GM21576 (cell line): ENCODE results near the gene CEACAM4.
"Not testable (repeated sequence)": the region's sequence is repeated elsewhere in the genome, so short reads cannot be mapped to it uniquely, and the experiment has no call there.

Experiments used
- ATAC-seq: cut with Tn5 transposase; IDR thresholded peaks from one replicate; pipeline ENCODE4 v1.9.1; 2021; ENCODE audit warnings: mild to moderate bottlenecking, moderate library complexity; ENCODE audit not compliant: unreplicated experiment

The CEACAM4 gene

DNA sequence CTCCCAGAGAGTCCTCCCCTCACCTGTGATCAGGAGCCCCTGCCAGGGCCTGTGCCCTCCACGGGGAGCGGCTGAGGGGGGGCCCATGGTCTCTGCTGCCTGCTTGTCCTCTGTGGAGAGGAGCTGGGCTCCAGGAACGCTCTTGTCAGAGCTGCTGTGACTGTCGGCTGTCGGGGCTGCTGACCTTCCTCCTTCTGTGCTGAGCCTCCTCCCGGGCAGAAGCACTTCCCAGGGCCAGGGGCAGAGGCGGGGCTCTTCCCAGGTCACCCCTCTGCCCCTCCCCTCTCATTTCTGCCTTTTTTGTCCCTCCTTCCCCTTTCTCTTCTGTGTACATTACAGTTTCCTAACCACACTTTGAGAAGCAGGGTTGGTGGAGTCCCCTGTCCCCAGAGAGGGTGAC is at the start of gene CEACAM4:
Gene CEACAM4 (minus strand): TSS at position 198 of the 400 bp plus-strand sequence. CDS start 111 bp downstream, at position 87.
- no peak for ATAC-seq

DNA sequence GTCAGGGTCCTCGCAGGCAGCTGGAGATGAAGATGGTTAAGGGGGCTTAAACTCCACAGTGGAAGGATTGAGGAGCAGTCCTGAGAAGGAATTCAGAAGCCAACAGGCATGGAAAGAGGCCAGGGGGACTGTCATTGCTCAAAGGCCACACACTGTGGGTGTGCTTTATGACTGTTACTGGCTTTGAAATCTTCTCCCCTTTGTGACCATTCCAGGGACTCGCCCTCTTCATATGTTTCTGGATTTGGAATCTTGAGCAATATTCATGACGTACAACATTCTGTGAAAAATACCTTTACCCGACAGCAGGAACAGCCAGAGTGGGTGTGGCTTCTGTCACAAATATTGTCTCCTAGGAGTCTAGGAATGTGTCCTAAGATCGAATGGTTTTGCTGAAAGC is 44.6 kb upstream of the CEACAM4 start:
- ATAC-seq: no peak

DNA sequence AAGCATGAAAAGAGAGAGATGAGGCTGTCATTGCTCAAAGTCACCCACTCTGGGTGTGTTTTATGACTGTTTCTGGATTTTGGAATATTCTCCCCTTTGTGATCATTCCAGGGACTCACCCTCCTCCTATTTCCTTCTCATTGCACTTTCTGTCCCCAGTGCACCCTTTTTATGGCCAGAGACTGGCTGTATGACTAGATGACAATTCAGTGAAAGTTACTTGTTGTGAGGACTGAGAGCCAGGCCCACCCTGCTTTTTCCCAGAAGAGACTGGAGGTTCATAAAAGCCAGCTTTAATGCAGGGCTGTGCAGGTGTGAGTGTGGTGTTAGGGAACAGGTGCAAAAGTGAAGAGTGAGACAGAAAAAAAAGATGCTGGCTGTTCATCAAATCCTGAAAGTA is 43.9 kb upstream of the CEACAM4 start:
- ATAC-seq: no peak

DNA sequence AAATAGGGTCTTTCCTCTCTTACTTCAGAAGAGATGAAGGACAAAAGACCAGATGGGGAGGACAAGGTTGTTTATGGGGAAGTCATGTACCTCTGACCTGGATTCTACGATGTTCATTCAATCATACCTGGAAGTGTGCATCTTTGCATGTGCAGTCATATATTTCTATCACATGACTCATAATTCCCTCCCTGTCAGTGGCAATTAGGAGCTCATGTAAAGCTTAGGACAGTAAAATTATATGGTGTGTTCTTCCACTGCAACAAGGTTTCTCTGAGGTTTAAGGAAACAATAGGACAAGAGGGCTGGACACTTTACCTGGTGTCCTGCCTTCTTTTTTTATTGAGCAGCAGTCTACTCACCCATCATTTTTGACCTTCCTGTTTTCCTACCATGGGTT is 41.4 kb upstream of the CEACAM4 start:
- no peak for ATAC-seq

DNA sequence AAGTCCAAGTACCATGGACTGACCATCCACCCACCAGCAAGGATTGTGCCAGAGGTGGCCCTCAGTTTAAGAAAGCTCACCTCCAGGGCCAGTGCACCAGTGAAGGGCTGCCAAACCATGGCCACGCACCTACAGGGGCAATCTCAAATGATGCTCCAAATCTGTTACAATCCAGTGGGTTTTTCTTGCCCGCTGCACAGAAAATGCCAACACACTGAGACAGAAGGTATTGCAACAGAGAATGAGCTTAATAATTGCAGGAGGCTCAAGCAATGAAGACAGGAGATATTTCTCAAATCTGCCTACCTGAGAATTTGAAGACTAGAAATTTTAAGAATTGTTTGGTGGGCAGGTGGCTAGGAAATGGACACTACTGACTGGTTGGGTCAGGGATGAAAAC is 39.2 kb upstream of the CEACAM4 start:
- ATAC-seq: no peak

DNA sequence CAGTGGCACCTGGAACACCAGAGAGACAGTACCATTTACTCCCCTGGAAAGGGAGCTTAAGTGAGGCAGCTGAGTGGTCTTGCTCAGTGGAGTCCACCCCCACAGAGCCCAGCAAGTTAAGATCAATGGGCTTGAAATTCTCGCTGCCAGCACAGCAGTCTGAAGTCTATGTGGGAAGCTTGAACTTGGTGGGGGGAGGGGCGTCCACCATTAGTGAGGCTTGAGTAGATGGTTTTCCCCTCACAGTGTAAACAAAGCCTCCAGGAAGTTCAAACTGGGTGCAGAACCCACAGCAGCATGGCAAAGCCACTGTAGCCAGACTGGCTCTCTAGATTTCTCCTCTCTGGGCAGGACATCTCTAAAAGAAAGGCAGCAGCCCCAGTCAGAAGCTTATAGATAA is 30.3 kb upstream of the CEACAM4 start:
- no peak for ATAC-seq

DNA sequence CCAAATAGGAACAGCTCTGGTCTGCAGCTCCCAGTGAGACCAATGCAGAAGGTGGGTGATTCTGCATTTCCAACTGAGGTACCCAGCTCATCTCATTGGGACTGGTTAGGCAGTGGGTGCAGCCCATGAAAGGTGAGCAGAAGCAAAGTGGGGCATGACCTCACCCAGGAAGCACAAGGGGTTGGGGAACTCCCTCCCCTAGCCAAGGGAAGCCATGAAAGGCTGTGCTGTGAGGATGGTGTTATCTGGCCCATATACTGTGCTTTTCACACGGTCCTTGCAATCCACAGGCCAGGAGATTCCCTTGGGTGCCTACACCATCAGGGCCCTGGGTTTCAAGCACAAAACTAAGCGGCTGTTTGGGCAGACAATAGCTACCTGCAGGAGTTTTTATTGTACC is 29.9 kb upstream of the CEACAM4 start:
- not testable (repeated sequence) for ATAC-seq

DNA sequence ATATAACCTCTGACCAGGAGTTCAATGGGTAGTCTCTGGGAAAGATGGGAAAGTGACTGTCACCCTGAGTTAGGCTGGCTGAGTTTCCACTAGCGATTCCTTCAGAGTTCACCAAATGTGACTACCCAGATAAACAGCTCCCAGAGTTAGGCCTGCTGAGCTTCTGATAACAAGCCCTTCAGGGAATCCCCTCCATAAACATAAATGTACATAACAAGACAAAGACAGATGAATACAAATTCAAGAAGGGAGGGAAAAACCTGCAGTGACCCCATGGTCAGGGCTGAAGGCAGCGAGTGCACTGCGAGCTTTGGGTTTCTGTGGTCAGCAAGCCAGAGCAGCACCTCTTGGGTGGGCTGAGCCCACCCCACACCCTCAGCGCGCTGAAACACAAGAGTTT is 25.4 kb upstream of the CEACAM4 start:
- ATAC-seq: no peak

DNA sequence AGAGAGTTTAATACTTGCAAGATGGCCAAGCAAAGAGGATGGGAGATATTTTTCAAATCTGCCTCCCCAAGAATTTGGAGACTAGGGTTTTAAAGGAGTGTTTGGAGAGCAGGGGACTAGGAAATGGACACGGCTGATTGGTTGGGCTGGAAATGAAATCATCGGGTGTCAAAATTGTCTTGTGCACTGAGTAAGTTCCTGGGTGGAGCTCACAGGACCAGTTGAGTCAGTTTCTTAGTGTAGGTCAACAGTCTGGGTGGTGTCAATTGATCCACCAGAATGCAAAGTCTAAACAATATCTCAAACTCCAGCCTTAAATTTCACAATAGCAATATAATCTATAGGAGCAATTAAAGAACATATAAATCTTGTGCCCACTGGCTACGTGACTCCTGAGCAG is 23.0 kb upstream of the CEACAM4 start:
- no peak for ATAC-seq

DNA sequence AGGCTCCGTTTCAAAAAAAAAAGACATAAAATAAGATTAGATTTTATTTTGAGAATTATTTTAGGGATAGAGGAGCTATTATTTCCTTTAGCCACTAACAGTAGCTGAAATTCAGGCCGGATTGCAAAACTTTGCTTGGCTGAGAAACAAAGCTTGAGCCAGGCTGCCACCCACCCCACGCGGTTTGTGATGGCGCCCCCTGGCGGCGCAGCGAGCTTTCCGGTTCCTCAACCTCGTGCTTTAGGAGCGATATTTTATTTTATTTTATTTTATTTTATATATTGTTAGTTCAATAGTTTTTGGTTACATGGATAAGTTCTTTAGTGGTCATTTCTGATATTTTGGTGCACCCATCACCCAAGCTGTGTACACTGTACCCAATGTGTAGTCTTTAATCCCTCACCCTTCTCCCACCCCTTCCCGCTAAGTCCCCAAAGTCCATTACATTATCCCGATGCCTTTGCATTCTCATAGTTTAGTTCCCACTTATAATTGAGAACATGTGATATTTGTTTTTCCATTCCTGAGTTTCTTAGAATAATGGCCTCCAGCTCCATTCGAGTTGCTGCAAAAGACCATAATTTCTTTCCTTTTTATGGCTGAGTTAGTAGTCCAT is 19.8 kb upstream of the CEACAM4 start:
- no peak for ATAC-seq

DNA sequence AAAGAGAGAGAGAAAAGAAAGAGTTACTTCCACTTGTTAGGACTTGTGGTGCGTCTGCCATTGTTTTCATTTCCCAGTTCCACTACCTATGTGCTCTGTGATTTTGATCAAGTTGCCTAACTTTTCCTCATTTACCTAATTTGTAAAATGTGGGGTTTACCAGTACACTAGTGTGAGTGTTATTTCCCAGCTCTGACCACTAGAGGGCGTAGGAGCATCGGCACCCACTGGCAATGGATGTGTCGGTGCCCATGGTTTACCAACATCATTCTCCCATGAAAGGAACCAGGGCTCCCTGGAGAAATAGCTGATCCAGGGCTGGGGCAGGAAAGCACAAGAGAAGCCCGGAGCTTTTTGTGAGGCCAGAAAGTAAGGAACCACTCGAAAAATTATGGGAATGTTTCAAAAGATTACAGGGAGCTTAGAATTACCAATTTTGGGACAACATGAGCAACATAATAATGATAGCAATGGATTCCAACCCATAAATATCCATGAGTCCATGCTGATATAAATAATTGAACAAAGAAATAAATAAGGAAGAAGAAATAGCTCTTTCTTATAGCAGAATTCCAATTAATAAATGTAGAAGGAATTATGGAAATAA is 15.1 kb upstream of the CEACAM4 start:
- no peak for ATAC-seq

DNA sequence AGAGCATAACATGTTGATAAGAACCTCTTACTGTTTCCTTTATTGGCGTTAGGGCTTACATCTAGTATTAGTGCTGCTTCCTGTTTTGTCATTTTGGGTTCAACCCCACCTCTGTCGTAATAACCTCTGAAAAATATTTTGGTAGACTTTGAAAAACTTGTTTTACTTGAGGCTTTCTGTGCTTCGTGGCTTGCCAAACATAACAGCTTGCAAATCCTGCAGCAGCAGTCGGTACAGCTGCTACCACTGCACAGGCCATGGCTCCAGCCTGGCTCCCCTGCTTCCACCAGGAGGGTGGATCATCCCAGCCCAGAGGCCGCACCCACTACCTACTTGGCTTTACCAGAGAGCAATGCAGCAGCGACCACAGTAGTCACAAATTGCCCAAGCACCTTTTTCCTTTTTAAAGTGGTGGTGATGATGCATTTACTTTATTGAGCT is 11.8 kb upstream of the CEACAM4 start:
- no peak for ATAC-seq

DNA sequence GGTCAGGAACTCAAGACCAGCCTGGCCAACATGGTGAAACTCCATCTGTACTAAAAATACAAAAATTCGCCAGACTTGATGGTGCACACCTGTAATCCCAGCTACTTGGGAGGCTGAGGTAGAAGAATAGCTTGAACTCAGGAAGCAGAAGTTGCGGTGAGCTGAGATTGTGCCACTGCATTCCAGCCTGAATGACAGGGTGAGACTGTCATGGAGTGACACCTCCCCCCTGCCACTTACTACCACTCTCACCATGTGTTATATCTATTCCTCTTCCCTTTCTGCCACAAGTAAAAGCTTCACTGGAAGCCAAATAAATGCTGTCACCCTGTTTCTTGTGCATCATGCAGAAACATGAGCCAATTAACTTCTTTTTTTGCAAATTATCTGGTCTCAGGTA is 10.6 kb upstream of the CEACAM4 start:
- no peak for ATAC-seq

DNA sequence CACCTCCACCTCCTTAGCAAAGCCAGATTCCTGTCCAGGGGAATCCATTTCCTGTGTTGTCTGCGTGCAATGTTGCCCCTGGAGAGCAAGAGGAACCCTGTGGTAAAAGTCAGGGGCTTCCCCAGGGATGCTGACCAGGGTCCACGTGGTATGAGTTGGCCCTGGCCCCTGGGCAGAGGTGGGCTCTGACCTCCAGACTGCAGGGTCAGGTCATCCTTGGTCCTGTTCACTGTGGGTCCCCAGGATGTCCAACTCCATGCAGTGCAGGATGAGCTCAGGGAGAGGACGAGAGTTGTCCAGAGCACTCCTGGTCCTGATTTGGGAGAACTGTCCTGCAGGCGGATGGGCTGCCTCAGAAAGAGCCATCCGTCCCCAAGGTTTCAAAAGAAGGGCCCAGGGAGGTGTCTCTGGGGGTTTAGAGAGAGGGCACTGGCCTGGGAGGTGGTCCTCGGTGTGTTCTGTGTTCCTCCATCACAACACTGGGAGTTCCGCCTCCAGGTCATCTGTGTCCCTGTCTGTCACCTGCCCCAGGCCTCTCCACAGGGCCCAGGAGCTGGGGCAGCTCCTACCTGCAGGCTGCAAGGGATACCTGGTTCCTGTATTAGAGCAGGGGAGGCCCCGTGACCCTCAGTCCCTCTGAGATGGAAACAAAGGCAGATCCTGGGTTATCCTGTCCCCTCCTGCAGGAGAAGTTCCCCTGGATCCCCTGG is 1.2 kb upstream of the CEACAM4 start:
- ATAC-seq: no peak

DNA sequence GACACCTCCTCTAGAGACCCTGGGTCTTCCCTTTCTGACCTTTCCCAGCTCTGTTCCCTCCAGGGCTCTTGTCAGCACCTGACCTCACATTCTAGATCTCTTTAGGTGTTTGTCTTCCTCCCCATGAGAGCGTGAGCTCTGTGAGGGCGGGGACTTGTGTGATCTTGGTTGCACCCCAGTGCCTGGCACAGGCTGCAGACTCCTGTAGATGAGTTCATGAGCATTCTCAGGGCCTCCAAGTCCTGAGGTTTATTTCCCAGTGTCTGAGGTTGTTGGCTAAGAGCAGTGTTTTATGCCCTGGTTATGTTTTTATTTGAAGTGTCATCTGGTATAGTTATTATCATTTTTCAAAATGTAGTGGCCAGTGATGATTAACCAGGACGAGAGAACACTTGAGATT is 596 bp downstream of the CEACAM4 start:
- no peak for ATAC-seq

DNA sequence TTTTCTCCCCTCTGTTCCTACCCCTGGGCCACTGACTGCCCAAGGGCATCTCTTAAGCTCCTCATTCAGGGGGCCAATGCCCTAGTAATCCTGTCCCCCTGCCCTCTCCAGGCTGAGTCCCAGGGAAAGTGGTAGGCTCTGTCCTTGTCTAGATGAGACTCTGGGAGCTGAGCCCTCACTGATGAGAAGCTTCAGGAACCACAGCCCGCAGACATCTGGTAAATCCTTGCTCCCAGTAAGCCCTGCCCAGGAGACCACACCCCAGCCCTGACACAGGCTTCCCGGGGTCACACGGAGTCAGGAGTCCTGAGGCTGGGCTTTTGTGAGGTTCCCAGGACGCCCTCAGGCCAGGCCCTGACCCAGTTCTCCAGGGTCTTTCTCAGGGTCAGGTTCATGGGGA is 1.9 kb downstream of the CEACAM4 start:
- ATAC-seq: no peak

DNA sequence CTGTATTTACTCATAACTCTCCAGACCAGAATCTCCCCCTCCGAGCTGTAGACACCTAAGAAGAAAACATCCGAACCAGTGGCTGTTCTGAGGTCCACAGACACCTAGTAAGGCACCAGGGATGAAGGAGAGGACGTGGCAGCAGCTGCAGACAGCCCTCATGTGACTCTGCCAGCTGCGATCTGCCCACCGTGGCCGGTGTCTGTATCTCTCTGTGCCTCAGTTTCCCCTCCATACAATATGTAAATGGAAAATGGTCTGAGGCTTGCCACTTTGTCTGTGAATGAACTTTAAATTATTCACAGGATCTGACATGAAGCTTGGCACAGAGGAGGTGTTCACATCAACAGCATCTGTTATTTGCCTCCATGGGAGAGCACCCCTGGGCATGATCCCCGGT is 2.4 kb downstream of the CEACAM4 start:
- ATAC-seq: no peak

DNA sequence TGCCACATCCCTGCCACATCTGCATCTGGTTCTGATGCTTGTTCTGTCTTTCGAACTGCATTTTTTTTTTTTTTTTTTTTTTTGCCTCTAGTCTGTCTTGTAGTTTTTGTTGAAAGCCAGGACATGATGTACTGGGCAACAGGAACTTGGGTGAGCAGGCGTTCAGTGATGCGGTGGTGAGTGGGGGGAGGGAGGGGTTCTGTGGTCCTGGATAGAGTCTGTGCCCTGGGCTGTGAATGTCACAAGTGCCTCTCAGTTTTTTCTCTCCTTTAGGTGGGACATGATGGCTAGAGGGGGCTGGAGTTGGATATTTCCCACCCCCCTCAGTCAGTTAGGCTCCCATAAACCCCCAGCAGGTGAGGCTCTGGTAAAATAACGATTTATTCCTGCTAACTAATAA is 3.5 kb downstream of the CEACAM4 start:
- no peak for ATAC-seq

DNA sequence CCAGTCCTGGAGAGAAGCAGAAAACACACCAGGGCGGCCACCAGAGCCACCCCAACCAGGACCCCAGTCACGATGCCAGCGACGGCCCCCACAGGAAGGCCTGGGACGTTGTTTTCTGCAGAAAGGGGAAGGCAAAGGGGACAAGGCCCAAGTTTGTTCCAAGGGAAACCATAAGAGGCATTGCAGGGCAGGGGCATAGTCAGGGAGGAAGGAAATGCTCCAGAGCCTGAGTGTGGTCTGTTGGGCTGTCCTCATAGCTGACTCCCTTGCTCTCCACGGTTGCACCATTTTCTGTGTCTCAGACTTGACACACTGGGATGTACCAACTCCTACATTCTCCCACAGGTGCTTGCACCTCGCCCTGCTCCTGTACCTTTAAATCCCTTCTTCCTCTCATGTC is 5.2 kb downstream of the CEACAM4 start:
- ATAC-seq: no peak

DNA sequence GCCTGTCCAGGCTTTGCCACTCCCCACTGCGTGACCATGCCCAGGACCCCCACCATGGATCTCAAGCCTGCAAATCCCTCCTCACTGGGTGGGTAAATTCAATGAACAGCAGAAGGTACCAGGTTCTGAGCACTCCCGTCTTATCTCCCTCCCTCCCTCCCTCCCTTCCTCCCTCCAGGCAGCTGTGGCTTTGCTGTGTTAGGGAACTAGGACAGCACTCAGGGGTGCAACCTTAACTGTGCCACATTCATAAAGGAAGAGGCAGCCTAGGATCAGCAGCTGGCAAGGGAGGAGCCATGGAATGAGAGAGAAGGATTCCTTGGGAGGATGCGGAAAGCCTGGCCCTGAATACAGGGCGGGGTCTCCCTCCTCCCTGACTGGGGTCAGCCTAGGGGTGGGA is 5.6 kb downstream of the CEACAM4 start:
- ATAC-seq: no peak

DNA sequence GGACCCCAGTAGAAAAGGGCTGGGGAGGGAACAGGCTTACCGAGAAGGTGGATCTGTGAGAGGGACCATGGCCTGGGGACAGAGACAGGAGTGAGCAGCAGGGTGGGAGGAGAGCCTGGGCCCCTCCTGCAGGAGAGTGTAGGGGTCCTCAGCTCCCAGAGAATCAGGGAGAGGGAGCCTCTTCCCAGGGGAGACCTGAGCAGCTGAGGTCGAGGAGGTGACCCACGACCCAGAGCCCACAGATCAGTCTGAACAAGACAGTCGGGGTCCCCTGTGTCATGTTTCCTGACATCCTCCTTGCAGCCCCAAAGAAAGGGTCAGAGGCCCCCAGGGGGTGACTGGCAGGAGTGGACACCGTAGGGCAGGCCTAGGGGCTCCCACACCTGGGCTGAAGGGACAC is 6.7 kb downstream of the CEACAM4 start:
- ATAC-seq: no peak

DNA sequence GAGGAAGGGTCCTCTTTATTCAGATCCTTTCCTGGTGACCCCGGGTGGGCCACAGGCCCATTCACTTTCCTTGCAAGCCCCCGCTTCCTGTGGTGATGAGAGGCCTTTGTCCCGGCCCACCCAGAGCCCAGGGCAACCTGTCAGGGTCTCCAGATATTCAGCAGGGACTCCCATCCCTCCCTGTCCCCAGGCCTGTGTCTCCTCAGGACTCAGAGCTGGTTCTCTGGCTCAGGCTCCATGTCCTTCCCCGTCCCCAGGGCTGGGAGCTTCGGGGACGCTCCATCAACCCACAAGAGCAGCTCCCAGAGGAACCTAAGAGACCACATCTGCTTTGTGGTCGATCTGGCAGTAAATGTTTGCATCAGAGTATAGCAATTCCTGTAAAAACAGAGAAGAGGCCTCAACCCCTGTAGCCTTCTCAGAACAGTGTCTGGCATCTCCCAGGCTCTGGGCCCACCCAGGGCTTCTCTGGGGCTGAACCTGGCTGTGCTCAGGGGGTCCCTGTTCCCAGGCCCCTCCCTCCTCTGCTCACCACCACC is 7.8 kb downstream of the CEACAM4 start:
- ATAC-seq: no peak
